Glomerular visceral epithelial cell (primary cell): Measurements from ENCODE around the gene ARCN1.

Experiments used
- DNase-seq: peaks from one replicate; pipeline ENCODE4 v3.0.0-alpha.2; 2016; ENCODE audit errors: extremely low spot score

The ARCN1 gene

DNA sequence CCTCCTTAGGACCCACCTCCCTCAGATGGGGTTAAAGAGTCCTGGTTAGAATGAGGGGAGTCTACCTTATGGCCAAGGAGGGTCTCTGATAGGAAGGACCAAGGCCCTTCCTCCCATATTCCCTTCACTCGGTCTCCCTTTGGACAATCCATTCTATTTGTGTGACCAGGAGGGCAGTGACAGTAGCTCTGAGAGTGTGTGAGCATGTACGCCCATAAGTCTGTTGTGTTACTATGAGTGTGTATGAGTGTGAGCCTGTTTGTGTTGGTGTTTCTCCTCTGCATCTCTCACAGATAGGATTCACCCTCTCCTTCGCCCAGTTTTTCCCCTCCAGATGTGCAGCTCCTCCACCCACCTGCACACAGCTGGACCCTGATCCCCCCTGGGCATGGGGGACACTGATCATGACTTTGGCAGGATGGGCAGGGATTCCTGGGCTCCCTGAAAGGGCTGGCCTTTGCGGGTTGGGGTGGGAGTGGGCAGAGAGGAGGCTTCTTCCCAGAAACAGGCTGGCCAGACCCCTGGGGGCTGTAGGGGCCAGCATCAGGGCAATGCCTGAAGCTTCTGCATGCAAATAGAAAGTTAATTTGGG lies 49.7 kb downstream of the ARCN1 start:
- DNase-seq = no peak

GRCh38 chr11:118622376-118623268 lies 50.4 kb downstream of the ARCN1 start:
- peak; percentile 94 for DNase-seq

GRCh38 chr11:118623269-118623655 lies 51.1 kb downstream of the ARCN1 start:
- peak; percentile 76 for DNase-seq

DNA sequence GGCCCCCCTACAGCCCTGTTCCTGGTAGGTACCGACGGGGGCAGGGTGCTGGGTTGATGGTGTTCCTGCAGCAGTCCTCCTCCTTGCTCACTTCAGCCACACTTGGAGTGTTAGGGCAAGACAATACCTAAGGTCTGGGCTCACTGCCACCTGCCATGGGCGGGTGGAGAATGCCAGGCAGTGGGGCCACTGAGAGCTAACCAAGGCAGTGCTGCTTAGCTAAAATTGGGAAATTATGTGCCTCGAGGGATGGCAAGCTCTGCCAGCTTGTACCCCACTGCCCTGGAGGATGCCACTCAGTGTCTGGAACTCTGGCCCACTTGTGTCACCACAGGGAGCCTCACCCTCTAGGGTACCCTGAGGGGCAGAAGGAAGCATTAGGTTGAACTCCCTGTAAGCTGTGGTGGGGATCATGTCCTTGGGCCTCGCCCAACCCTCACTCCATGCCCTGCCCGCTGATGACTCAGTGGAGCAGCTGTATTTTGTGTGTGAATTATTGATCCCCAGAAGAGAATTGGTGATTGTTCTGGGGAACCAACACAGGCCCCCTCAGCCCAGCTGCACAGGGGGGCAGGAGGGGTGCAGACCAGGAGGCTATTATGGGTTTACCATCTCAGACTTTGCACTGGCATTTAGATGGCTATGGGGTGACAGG lies 53.0 kb downstream of the ARCN1 start:
- no peak for DNase-seq

- no peak for DNase-seq
These were observed 53.8 kb downstream of the ARCN1 start for GRCh38 chr11:118625976-118626375.

DNA sequence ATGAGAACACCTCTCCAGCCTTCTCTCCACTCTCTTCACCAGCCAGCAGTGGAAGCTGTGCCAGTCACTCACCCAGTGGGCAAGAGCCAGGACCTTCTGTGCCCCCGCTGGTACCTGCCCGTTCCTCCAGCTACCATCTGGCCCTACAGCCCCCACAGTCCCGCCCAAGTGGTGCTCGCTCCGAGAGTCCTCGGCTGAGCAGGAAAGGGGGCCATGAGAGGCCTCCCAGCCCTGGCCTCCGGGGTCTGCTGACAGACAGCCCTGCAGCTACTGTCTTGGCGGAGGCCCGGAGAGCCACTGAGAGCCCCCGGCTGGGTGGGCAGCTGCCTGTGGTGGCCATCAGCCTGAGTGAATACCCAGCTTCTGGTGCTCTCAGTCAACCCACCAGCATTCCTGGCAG lies 55.4 kb downstream of the ARCN1 start:
- DNase-seq = no peak

DNA sequence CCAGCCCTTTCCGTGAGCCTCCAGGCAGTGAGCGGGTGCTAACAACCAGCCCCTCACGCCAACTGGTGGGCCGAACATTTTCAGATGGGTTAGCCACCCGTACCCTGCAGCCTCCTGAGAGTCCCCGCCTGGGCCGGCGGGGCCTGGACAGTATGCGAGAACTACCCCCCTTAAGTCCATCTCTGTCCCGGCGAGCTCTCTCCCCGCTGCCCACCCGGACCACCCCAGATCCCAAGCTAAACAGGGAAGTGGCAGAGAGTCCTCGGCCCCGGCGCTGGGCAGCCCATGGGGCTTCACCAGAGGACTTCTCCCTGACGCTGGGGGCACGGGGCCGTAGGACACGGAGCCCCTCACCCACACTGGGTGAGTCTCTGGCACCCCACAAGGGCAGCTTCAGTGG lies 55.8 kb downstream of the ARCN1 start:
- no peak for DNase-seq

DNA sequence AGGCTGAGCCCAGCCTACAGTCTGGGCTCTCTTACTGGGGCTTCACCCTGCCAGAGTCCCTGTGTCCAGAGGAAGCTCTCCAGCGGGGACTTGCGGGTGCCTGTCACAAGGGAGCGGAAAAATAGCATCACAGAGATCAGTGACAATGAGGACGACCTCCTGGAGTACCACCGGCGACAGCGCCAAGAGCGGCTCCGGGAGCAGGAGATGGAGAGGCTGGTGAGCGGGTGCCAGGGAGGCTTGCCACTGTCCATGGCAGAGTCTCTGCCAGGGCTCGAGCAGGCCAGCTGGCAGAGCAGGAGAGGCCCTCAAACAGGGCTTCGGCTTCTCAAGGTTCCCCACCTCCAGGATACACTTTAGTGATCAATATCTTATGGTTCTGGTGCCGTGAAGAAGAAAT lies 56.2 kb downstream of the ARCN1 start:
- DNase-seq = no peak

GRCh38 chr11:118628861-118629549 lies 56.8 kb downstream of the ARCN1 start:
- no peak for DNase-seq

- DNase-seq = no peak
These were observed 57.8 kb downstream of the ARCN1 start for GRCh38 chr11:118629761-118630661.

DNA sequence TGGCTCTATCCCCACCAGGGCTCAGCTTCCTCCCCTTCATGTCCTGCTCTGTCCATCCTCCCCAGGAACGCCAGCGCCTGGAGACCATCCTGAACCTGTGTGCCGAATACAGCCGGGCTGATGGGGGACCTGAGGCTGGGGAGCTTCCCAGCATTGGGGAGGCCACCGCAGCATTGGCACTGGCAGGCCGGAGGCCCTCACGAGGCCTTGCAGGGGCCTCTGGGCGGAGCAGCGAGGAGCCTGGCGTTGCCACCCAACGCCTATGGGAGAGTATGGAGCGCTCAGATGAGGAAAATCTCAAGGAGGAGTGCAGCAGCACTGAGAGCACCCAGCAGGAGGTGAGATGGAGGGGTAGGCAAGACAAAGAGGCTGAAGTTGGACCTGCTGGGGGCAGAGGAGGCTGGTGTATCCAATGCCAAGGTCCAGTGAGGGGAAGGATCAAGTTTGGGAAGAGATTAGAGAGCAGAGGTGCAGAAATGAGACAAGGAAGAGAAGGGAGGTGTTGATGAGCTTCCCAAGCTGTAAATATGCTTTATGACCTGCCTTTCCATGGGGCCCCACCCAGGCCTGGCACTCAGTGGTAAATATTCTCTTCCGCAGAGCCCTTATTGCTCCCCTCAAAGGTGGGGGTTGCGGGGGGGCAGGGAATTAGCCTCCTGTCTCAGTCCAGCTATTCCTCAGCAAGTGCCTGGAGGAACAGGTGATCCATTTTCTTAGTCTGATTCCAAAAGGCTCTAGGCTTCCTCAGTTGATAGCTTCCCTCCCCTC lies 59.1 kb downstream of the ARCN1 start:
- DNase-seq = no peak

GRCh38 chr11:118632577-118633318 lies 60.5 kb downstream of the ARCN1 start:
- no peak for DNase-seq

DNA sequence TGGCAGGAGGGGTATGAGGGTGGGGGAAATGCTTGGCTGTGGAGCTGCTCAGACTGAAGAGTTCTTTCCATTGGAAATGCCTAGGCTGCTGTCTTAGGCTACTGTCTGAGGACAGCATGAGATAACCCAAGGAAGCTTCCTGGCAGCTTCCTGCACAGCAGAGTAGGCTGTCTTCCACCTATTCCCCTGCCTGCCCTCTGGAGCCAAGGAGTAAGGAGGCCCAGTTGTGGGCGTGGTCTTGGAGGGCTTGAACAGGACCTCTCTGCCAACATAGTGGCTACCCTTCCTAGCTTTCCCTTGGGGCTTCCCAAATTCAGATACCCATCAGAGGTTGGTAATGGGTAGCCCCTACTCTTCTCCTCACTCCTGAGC lies 61.1 kb downstream of the ARCN1 start:
- DNase-seq = no peak

DNA sequence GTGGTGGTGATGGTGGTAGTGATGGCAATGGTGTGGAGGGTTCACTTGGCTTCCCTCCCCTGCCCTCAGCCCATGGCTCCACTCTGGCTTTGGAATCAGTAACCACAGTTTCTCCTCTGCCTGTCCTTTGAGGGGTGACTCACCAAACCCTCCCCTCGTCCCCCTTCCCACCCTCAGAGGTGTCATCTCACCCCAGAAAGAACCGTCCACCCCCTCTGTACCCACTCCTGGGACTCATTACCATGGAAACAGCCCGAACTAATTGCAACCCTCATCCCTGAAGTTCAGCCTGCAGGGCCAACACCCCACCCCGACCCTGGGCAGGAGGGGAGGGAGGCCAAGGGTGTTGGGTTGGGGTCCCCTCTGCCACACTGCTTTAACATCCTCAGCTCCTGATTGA lies 61.8 kb downstream of the ARCN1 start:
- DNase-seq = no peak

DNA sequence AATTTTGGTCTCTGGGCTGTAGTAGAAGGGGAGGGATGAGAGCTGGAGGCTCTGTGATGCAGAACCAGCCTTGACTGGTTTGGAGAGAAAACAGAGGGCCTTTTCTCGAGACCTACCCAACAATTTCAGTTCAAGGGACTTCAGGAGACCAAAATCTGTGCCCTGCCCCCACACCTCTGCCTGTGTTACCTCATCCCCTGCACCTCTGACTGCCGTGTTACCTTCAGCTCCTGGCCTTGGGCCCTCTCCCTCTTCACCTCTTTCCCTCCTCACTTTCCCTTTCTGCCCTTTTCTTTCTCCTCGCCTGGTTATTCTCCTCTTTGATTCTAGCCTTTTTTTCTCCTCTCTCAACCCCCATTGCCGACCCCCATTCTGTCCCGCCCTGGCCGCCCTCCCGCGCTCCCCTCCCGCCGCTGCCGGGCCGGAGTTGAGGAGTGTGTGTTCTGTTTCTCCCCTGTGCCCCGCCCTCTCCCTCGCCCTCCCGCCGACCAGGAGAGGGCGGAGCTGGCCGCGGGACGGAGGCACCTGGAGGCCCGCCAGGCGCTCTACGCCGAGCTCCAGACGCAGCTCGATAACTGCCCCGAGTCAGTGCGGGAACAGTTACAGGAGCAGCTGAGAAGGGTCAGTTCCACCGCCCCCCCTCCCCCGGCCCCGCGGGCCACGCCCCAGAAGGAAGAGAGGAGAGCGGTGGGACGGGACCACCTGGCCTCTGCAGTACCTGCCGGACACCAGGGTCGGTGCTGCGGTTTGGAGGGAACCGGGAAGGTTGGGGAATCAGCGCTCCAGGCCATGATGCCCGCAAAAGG lies 62.4 kb downstream of the ARCN1 start:
- DNase-seq = no peak

- DNase-seq = no peak
These were observed 63.0 kb downstream of the ARCN1 start for GRCh38 chr11:118635237-118635591.

GRCh38 chr11:118635642-118636041 lies 63.4 kb downstream of the ARCN1 start:
- DNase-seq = no peak

DNA sequence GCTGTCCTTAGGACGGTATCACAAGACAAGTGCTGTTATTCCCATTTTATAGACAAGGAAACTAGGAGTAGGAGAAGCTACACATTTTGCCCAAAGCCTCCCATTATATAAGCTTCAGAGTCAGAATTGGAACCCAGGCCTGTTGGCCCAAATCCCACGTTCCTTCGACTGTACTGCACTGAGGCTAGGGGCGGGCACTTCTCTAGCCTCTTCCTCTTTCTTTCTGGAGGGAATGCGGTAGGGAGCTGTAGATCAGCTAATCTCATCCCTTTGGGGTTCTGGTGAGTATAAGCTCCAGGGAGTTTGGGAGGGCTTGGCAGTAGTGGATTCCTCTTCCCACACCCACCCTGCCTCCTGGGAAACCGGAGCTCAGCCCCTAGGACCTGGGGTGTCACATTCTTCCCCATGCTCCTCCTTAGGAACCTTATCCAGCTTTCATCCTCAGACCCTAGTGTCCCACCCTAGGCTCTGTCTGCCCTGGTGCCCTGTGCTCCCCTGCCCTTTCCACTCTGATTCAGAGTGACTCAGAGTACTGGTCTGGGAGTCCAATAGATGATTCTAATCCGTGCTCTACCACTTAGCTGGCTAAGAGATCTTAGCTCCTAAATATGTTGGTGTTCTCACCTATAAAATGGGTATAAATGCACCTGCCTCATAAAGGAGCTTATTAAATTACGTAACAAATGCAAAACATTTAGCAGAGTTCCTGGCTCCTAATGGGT lies 64.5 kb downstream of the ARCN1 start:
- DNase-seq = no peak
